HTR-8/SVneo (cell line): ENCODE measurements around the gene MT1A.

Experiments used
- DNase-seq: peaks from one replicate; pipeline ENCODE4 v3.0.0; 2011; ENCODE audit warnings: low spot score, mixed read lengths; ENCODE audit not compliant: insufficient read length
- FAIRE-seq: peaks from 2 replicates; lab custom pipeline; 2011; peaks lifted over from hg19 to GRCh38; lab: Jason Lieb, UNC

The MT1A gene

DNA sequence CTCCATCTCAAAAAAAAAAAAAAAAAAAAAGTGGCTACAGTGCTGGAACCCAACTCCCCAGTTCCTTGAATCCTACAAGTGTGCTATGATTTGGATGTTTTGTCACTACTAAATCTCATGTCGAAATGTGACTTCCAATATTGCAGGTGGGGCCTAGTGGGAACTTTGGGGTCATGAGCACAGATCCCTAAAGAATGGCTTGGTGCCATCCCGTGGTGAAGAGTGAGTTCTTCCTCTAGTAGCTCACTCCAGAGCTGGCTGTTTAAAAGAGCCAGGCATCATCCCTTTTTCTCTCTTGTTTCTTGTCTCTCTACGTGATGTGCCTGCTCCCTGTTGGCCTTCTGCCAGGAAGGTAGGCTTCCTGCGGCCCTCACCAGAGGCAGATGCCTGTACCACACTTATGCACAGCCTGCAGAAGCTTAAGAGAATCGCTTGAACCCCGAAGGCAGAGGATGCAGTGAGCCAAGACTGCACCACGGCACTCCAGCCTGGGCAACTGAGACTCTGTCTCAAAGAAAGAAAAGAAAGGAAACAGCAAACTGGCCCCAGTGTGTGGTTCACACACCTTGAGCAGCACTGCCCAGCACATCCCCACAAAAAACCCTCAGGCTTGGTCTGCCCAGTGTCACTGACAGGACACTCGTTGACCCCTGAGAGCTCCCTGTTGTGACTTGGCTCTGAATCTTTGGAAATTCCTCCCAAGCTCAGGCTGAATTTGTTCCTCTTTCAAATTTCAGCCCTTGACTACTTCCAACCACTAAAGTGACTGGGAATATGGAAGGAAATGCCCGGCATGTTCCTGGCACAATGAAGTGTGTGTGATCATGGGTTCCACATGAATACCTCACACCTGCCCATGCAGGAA, 9.7 kb upstream of the MT1A start:
- FAIRE-seq, result no peak
- no peak for DNase-seq

DNA sequence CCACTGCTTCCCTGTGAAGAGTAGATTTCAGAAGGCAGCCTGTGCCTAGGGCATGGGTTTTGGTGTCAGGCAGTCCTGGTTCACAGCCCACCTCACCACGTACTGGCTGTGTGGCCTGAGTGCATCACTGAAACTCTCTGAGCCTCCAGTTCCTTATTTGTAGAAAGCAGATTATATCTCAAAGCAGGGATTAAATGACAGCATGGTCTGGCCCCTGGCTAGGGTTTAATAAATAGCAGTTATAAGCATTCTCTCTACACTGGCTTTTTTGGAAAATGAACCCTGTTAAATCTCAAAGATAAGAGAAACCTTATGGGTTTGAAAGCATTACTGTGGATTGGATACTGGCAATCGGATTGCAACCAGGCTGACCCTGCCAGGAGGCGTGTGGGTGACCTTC, 8.9 kb upstream of the MT1A start:
- DNase-seq, result no peak
- no peak for FAIRE-seq

- FAIRE-seq (no peak), DNase-seq (no peak)
These were observed 8.3 kb upstream of the MT1A start for GRCh38 chr16:56630134-56630533.

DNA sequence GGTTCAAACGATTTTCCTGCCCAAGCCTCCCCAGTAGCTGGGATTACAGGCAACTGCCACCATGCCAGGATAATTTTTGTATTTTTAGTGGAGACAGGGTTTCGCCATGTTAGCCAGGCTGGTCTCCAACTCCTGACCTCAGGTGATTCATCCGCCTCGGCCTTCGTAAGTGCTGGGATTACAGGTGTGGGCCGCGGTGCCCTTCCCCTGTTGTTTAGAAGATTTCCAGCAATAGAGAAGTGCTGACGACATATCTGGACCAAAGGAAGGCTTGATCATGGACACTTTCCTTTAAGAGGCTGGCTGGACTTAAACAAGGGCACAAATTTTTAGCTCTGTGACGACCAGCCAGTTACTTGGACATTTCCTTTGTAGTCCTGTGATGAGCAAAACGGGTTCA, 7.3 kb upstream of the MT1A start:
- DNase-seq, result no peak
- no peak for FAIRE-seq

- no peak for FAIRE-seq
- DNase-seq, result no peak
These were observed 6.7 kb upstream of the MT1A start for GRCh38 chr16:56631832-56632155.

DNA sequence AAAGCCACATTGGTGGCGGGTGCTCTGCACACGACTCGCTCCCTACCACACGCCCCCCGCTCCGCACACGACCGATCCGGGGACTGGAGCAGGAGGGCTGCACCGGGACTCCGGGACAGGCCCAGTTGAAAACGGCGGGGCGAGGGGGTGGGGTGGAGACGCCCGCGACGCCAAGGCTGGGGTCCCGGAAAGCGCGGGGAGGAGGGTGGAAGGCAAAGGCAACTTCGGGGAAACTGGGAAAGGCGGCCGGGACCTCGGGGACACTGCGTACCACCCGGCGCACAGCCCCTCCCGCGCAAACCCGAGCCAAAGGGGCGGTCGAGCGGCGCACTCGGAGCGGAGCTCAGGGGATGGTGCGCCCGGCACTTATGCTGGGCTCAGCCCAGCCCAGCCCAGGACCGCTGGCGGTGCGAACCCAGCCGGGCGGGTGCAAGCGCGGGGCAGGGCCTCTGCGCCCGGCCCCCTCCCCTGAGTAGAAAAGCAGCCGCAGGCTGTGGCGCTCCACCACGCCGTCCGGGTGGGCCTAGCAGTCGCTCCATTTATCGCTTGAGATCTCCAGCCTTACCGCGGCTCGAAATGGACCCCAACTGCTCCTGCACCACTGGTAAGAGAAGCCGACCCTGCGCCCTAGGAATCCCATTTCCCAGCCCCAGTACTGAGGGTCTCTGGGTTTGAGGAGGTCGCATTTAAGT, 6.2 kb upstream of the MT1A start, which contains the start of gene MT1M:
MT1M (plus strand) TSS at position 504 of the 692 bp plus-strand sequence; CDS start at position 577, 73 bp downstream.
- no peak for DNase-seq
- no peak for FAIRE-seq

DNA sequence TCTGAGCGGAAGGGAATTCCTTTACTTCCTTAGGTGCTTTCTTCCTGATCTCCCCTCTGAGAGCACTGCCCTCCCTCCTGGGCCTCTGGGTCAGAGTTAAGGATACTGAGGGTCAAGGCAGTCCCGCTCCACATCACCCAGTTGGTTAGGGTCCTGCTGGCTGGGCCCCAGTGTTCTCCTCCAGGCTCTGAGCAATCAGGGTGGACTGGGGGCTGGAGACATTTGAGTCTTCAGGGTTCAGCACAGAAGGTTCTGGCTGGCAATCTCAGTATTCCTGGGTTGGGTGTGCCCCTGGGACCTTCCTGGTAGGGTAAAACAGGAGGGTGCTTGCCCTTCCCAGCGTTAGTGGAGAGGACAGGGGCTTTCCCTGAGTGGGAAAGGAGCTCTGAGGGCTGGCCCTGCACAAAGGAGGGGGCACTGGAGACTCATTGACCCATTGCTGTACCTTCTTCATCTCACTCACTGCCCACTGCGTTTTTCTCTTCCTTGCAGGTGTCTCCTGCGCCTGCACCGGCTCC, 5.6 kb upstream of the MT1A start:
- no peak for FAIRE-seq
- DNase-seq, result no peak

DNA sequence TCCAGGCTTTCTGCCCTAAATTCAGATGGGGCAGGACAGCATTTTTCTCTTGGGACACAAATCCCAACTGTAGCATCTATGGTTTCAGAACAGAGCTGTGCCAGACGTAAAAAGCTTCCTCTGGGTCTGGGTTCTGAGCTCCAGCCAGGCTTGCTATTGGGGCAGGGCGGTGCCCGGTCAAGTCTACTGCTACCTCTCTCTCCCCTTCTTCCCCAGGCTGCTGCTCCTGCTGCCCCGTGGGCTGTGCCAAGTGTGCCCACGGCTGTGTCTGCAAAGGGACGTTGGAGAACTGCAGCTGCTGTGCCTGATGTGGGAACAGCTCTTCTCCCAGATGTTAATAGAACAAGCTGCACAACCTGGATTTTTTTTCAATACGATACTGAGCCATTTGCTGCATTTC, 4.9 kb upstream of the MT1A start:
- DNase-seq (no peak), FAIRE-seq (no peak)

- FAIRE-seq, result no peak
- DNase-seq, result no peak
These were observed 3.6 kb upstream of the MT1A start for GRCh38 chr16:56634715-56635440.

DNA sequence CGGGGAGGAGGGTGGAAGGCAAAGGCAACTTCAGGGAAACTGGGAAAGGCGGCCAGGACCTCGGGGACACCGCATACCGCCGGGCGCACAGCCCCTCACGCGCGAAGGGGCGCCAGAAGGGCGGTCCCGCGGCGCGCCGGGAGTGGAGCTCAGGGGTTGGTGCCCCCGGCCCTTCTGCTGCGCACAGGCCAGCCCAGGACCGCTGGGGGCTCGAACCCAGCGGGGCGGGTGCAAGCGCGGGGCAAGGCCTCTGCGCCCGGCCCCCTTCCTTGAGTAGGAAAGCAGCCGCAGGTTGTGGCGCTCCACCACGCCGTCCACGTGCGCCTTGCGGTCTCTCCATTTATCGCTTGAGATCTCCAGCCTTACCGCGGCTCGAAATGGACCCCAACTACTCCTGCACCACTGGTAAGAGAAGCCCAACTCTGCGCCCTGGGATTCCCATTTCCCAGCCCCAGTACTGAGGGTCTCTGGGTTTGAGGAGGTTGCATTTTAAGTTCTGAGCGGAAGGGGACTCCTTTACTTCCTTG, 3.0 kb upstream of the MT1A start:
- FAIRE-seq (no peak), DNase-seq (no peak)

DNA sequence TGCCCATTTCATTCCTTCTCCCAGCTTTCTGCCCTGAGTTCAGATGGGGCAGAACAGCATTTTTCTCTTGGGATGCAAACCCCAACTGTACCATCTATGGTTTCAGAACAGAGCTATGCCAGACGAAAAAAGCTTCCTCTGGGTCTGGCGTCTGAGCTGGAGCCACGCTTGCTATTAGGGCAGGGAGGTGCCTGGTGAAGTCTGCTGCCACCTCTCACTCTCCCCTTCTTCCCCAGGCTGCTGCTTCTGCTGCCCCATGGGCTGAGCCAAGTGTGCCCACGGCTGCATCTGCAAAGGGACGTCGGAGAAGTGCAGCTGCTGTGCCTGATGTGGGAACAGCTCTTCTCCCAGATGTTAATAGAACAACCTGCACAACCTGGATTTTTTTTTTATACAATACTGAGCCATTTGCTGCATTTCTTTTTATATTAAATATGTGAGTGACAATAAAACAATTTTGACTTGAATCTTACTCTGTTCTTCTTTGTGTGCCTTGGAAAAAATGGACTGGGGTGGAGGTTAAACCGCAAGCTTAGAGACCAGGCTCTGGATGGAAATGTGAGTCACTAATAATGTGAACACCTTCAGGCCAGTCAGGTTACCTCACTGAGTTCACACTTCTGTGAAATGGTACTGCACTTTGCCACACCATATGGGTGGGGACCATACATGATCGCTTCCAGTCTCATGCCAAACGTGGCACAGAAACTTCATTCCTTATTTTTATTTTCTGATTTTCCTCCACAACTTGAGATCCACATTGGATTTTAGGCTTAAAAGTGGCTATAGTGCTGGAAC, 1.7 kb upstream of the MT1A start:
- no peak for DNase-seq
- FAIRE-seq, result no peak

DNA sequence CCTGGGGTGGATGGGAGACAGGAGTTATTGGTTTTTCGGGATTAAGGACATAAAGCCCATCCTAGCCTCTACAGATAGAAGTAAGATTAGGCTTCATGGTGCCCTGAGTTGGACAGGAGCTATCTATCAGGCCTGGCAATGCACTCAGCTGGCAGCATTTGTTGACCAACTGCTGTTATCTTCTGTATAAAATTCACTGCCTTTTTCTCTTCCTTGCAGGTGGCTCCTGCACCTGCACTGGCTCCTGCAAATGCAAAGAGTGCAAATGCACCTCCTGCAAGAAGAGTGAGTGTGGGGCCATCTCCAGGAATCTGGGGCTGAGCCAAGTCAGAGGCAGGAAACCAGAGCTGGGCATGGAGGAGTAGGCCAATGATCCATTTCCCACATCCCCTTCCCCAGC, 579 bp downstream of the MT1A start:
- FAIRE-seq, result no peak

DNA sequence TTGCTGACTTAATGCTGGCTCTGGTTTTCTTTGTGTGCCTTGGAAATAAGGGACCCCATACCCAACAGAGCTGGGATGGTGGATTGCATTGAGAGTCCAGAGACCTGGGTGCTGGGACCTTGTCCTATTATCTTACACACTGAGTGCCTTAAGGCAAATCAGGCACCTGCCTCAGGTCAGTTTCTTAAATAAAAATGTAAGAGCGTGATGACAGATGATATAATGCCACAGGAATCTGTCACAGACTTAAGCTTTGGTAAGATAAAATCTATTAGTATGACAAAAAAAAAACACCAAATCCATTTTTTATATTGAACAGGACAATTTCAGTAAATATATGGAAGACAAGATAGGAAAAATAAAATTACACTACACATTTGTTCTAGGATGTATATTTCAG, 1.6 kb downstream of the MT1A start:
- FAIRE-seq (no peak), DNase-seq (no peak)

More for the DNA sequence above, 579 bp downstream of the MT1A start:
- DNase-seq, result no peak

- FAIRE-seq (no peak), DNase-seq (no peak)
These were observed 2.7 kb downstream of the MT1A start for GRCh38 chr16:56641166-56641565.

- FAIRE-seq (no peak), DNase-seq (no peak)
These were observed 4.8 kb downstream of the MT1A start for GRCh38 chr16:56643080-56643778.

DNA sequence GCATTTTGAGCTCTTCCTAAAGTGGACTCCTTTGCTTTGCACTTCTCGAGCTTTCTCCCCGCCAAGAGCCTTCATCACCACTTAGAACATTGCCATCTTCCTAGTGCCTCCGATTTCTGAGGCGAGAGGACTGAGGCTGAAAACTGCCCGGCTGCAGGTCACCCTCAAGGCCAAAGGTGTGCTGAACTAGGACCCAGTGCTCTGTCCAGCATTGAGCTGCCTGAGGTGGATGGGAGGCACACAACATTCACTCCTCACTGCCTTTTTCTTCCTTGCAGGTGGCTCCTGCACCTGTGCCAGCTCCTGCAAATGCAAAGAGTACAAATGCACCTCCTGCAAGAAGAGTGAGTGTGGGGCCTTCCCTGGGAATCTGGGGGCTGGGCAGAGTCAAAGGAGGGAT, 5.4 kb downstream of the MT1A start:
- FAIRE-seq (no peak), DNase-seq (no peak)

GRCh38 chr16:56645311-56645710, 6.8 kb downstream of the MT1A start:
- DNase-seq (no peak), FAIRE-seq (no peak)

DNA sequence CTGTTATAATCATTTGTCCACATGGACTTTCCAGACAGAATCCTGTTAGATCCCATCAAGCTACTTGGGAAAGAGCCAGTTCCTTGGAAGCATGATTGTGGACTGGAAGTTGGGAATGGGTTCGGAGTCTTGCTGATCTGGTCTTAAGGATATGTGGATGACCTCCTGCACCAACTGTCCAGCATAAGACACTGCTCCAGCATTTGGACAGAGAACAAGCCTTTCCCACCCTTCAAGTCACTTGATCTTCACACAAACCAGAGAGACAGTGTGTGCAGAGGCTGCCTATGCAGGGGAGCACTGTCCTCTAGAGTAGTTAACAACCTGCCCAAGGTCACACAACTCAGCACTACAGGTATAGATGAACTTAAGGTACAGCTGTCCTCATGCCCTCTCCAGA, 7.4 kb downstream of the MT1A start:
- FAIRE-seq (no peak), DNase-seq (no peak)
